Right renal pelvis (tissue), 4 donors: Measurements from ENCODE around the gene HSPB6. TPM values are rescaled to one million over a fixed set of nuclear protein-coding genes. Genes with fewer than 3 reads are reported as not detected.

Experiments used
- DNase-seq, 4 donors: peaks; one replicate each; pipeline ENCODE4 v3.0.0-alpha.2; 2013; ENCODE audit warnings: low read depth in 4 of 4, low spot score in 3 of 4, missing footprints in 1 of 4
- polyA plus RNA-seq, 4 donors: library from polyadenylated mRNA; unstranded; fragments of 120-200 nt; gene quantifications; one replicate each; pipeline ENCODE4 v1.2.1, GENCODE V29; 2013; ENCODE audit not compliant: insufficient read length in 4 of 4

The HSPB6 gene
- polyA plus RNA-seq, 4 donors = 26.2 to 30.4 (median 27.8) TPM

DNA sequence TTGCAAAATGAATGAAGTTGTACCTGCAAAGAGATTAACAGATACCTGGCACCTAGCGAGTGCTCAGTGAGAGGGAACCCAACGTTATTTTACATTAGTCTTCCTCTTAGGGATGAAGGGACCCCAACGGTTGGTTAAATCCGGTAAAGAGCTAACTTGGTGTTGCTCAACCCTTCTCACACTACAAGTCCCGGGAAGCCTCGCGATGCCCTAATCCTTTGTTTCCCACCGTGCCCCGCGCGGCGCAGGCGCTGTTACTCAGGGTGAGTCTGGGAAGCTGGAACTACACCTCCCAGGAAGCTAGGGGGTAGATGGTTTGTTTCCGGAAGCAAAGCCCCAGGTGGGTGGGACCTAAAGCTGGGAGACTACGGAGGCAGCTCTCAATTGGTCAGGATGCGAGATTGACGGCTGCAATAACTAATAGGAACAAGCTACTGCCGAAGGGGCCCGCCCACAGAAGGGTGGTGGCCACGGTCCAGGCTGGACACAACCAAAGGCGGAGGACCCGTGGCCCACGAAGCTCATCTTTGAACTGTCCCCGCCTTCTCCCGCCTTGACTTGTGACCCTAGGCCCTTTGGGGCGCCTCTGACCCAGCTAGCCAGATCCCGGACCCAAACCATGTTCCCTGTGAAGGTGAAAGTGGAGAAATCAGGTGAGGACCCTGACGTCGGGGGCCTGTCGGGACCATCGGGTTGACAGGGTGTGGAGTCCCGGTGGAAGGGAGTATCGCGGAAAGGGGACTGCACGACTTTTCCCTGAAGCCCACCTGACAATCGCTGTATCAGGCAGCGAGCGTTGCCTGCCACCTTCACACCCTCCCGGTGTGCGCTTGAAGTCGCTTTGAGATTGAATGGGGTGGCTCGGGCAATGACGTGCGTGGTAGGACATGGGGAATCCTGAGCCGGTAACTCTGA, 8.5 kb downstream of the HSPB6 start, which contains the start of gene LIN37:
LIN37 (plus strand) TSS at position 471 of the 915 bp plus-strand sequence; CDS start at position 620, 149 bp downstream.
- peak; percentile 98 to 99 (median 99) for DNase-seq

DNA sequence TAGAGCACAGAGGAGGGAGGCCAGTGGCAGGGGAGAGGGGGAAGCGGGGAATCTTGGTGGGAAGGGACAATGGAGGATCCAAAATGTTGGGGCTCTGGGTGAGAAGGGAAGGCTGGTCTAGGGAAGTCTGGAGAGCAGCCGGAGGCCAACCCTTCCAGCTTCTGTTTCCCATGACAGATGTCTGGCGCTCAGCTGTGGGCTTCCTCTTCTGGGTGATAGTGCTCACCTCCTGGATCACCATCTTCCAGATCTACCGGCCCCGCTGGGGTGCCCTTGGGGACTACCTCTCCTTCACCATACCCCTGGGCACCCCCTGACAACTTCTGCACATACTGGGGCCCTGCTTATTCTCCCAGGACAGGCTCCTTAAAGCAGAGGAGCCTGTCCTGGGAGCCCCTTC, 10.3 kb downstream of the HSPB6 start:
- DNase-seq = no peak

- DNase-seq = no peak
Observed at GRCh38 chr19:35746087-35746462, 10.8 kb downstream of the HSPB6 start.

- DNase-seq = peak; percentile 98 to 99 (median 98)
Observed at GRCh38 chr19:35745328-35746086, 11.3 kb downstream of the HSPB6 start, which contains the start of the genes PSENEN and U2AF1L4. Gene PSENEN (plus strand): TSS chr19:35745651. CDS start chr19:35745931, 280 bp downstream. Gene U2AF1L4 (minus strand): TSS chr19:35745418. CDS start chr19:35745391, 27 bp downstream.

GRCh38 chr19:35744430-35745327, 12.2 kb downstream of the HSPB6 start:
- peak in 3 of 4 donors; percentile 91 to 95 (median 94) for DNase-seq

DNA sequence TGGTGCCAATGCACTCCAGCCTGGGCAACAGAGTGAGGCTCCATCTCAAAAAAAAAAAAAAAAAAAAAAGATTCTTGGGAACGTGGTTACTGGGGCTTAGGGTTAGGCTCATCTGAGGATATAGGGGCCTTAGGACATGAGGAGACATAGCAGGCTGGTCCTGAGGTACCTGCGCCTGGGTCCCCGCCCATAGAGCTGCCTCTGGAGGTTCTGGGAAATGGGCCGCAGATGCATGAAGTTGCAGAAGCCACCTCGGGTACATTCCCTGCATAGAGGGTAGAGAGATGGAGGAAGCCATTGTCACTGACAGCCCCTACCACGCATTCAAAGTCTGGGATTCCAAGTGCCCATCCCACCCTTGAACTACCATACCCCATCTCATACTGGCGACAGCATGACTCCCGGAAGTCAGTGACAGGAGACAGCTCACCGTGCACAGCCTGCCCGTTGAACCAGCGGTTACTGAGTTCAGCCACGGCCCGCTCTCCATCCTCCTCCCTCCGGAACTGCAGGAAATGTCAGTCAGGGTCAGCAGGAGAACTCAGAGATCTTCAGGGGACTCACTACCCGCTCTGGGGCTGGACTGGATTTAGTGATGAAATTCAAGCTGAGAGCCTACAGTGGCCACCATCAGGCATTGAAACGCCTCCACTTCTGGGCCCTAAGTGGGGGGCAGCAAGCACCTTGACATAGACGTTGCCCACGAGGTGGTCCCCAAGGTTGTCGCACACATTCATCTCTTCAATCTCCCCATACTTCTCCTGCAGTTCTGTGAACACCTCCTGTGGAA, 13.0 kb downstream of the HSPB6 start:
- DNase-seq = no peak

DNA sequence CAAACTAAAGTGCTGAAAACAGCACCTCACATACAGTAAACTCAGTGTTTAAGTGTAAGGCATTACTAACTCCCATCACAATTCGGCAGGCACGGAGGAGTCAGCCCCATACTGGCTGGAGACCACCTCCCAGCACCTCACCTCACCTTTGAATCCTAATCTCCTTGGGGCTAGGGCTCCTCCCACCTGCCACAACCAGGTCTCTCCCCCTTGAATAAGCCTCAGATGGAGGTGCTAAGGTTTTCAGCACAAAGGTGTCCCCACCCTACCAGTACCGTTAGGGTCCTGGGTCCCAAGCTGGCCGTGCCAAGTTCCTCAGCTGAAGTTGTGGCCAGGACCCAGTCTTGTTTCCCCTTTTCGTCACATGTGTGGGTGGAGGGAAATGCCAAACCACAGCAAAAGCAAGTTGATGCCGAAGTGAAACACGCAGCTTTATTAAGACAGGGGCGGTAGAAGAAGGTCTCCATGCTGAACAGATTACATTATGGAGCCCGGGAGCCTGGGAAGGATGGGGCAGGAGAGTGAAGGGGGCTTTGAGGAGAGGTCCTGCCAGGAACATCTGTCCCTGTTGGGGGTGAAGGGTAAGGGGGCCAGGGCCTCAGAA, 14.6 kb downstream of the HSPB6 start, which contains the start of gene IGFLR1:
IGFLR1 (minus strand) TSS at position 332 of the 604 bp plus-strand sequence. CDS start 1,272 bp downstream, outside the sequence.
- no peak for DNase-seq

DNA sequence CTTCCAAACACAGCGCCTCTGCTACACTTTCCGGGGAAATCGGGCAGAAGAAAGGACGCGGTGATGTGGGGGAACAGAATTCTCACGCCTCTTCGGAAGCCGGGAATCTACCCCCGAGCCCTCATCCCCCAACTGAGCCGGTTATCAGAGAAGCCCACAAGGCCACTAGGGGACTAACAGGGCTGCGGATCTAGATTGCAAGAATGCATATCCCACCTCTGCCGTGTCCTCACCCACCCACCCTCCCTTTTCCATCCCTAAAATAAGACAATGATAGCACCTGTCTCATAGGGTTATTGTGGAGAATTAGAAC, 15.7 kb downstream of the HSPB6 start:
- DNase-seq = no peak

DNA sequence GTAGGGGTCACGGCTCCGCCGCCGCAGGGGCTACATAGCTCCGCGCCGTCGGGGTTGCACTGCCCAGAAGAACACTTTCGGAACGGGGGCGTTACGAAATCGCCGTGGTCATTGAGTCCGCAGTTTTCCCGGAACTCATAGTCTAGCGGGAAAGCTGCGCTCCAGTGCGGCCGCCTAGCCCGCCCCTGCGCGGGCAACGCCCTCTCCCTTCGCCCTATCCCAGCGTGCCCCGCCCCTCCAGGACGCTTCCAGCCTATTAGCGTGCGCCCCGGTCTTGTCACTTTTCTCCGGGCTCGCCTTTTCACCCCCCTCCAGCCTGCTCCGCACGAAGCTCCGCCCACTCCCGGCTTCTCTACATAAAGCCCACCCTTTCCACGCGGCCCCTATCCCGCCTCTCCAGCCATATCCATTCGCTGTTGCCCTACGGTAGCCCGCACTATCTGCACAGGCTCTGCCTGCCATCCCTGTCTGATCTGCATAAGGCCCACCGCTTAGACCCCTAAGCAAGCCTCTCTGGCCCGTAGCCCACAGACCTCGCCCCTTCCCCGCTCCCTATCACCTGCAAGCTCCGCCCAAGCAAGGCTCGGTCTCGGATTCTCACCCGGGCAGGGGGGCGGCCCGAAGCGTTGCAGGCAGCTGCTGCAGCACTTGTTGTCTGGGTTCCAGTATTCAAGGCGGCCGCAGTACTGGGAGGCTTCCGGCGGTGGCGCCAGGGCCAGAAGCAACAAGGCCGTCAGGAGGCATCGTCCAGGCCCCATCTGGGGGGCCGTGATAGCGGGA, 16.2 kb downstream of the HSPB6 start:
- peak; percentile 85 to 96 (median 94) for DNase-seq

DNA sequence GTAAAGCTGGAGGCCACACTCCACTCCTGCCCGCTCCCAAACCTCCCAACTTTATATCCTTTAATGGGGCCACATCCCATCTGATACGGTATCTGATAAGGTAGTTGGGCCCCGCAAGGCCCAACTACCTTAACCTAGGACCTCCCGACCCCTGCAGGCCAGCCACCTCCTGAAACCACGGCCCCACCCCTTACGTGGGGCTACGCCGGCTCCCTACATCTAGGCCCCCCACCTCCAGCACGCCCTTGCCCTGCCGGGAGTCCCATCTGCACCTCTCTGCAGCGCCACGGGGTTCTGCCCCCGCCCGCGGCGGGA, 16.8 kb downstream of the HSPB6 start:
- no peak for DNase-seq

DNA sequence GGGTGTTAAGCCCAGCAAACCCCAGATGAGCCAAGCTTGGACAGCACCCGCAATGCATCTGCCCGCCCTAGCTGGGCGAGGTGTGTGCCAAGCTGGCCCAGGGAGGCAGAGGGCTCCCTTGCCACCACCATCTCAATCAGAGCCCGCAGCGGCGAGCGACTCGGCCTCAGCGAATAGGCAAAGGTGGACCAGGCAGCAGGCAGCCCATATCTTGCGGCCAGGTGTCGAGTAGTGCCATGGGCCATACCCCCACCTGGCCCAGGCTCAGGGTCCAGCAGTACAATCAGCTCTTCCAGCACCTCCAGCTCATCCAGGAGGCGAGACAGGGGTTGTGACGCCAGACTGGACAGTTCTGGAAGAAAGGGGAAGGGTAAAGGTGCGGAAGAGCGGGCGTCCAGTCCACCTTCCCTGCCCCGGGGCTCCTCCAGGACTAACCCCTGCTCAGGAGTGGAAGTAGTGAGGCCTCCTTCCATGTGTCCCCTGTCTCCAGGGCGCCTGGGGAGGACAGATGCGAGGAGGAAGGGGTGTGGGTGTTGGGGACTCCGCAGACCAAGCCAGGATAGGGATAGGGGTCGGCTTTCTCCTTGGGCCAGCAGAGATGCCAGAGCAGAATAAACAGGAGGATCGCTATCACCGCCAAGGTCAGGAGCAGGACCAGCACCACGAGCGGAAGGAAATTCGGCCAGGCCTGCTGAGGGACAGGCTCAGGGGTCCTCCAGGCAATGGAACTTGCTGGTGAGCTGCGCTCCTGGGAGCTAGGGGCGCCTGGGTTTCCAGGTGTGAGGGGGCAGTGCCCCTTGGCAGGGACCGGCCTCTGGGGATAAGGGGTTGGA, 17.3 kb downstream of the HSPB6 start:
- DNase-seq = no peak

DNA sequence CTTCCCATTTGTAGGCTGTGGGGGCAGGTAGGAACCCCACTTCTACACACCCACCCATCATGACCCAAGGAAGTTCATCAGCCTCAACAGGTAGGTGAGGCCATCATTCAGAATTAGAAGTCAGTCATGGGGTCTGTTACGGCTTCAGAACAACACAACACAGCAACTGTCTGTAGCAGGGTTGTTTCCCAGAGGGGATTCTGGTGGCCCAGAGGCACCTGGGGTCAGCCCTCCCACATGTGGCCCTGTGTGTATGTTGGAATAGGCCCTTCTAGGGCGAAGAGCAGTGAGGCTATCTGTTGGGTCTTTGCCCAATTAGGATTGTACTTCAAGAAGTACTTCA, 18.0 kb downstream of the HSPB6 start:
- no peak for DNase-seq

DNA sequence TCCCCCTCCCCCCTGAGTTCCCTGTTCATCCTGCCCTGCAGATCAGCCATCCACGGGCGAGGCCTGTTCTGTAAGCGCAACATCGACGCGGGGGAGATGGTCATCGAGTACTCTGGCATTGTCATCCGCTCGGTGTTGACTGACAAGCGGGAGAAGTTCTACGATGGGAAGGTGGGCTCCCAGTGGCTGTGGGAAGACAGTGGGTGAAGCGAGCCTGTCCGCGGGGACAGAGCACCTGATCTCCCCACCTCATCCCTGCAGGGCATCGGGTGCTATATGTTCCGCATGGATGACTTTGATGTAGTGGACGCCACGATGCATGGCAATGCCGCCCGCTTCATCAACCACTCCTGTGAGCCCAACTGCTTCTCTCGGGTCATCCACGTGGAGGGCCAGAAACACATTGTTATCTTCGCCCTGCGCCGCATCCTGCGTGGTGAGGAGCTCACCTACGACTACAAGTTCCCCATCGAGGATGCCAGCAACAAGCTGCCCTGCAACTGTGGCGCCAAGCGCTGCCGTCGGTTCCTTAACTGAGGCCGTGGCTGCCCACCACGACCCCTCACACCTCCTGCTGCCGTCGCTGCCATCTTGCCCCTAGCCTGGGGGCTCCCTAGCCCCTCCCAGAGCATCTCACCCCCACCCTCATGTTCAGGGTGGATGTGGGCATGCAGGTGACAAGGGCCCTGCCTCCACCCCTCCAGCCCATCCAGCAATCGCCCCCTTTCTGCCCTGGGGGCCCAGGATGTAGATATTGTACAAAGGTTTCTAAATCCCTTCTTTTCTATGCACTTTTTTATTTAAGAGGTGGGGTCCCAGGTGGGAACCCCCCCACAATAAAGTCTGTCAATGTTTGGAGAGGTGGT, 18.6 kb downstream of the HSPB6 start:
- no peak for DNase-seq

GRCh38 chr19:35736913-35737886, 19.6 kb downstream of the HSPB6 start:
- no peak for DNase-seq

- no peak for DNase-seq
Observed at GRCh38 chr19:35734889-35735288, 21.9 kb downstream of the HSPB6 start.

GRCh38 chr19:35734273-35734672, 22.6 kb downstream of the HSPB6 start:
- DNase-seq = no peak
